OCI-LY1 (cell line): ENCODE data around the gene HNRNPC.
"Not testable (repeated sequence)": the region's sequence is repeated elsewhere in the genome, so short reads cannot be mapped to it uniquely, and the experiment has no call there.

ENCODE experiments used
- H2AFZ ChIP-seq: fragments of 200-600 bp; sonication (generic), shearing (Covaris generic); 2 replicates; pipeline ENCODE4 v1.6.0; 2014; ENCODE audit warnings: antibody characterized with exemption, mild to moderate bottlenecking, low read length
- H3F3A ChIP-seq: fragments of 200-600 bp; sonication (generic), shearing (Covaris generic); 2 replicates; pipeline ENCODE4 v1.6.0; 2014; ENCODE audit warnings: mild to moderate bottlenecking, antibody characterized with exemption, low read length, moderate library complexity; ENCODE audit not compliant: insufficient read depth
- H3K27ac ChIP-seq: fragments of 200-600 bp; sonication (generic); 2 replicates; pipeline ENCODE4 v1.5.1; 2014; ENCODE audit warnings: low read length, mixed run types, mild to moderate bottlenecking, low read depth; ENCODE audit not compliant: poor library complexity, severe bottlenecking
- H3K27me3 ChIP-seq: fragments of 200-600 bp; sonication (generic); 2 replicates; pipeline ENCODE4 v1.6.0; 2014; ENCODE audit warnings: antibody characterized with exemption, mild to moderate bottlenecking, low read length, moderate library complexity; ENCODE audit not compliant: insufficient read depth
- H3K36me3 ChIP-seq: fragments of 200-600 bp; sonication (generic); 2 replicates; pipeline ENCODE4 v1.6.1; 2014; ENCODE audit warnings: mild to moderate bottlenecking, antibody characterized with exemption, low read length, moderate library complexity, mixed read lengths; ENCODE audit not compliant: insufficient read depth
- H3K4me1 ChIP-seq: fragments of 200-600 bp; sonication (generic); 2 replicates; pipeline ENCODE4 v1.5.1; 2014; ENCODE audit warnings: mild to moderate bottlenecking, low read length, moderate library complexity; ENCODE audit not compliant: insufficient read depth, severe bottlenecking
- H3K4me2 ChIP-seq: fragments of 200-600 bp; sonication (generic), shearing (Covaris generic); 2 replicates; pipeline ENCODE4 v1.6.1; 2014; ENCODE audit warnings: low read length
- H3K4me3 ChIP-seq: fragments of 200-600 bp; sonication (generic); 2 replicates; pipeline ENCODE4 v1.5.1; 2014; ENCODE audit warnings: low read length, low read depth, mild to moderate bottlenecking, mixed read lengths; ENCODE audit not compliant: poor library complexity, severe bottlenecking
- H3K79me2 ChIP-seq: fragments of 200-600 bp; shearing (Covaris generic); 2 replicates; pipeline ENCODE4 v1.6.1; 2016; ENCODE audit warnings: mixed run types, low read length, mixed read lengths; ENCODE audit not compliant: insufficient read depth
- H3K9ac ChIP-seq: fragments of 200-600 bp; sonication (generic), shearing (Covaris generic); 2 replicates; pipeline ENCODE4 v1.6.1; 2014; ENCODE audit warnings: mild to moderate bottlenecking, low read length, mixed read lengths
- H3K9me2 ChIP-seq: fragments of 200-600 bp; sonication (generic), shearing (Covaris generic); 2 replicates; pipeline ENCODE4 v1.6.1; 2014; ENCODE audit warnings: low read depth, mild to moderate bottlenecking, low read length, mixed read lengths
- H3K9me3 ChIP-seq: fragments of 200-600 bp; shearing (Covaris generic); 2 replicates; pipeline ENCODE4 v1.6.1; 2014; ENCODE audit warnings: low read length, mixed read lengths
- H4K20me1 ChIP-seq: fragments of 200-600 bp; sonication (generic), shearing (Covaris generic); 2 replicates; pipeline ENCODE4 v1.6.0; 2016; ENCODE audit warnings: mild to moderate bottlenecking, low read length; ENCODE audit not compliant: insufficient read depth
- CTCF ChIP-seq: fragments of 200-600 bp; sonication (generic), shearing (Covaris generic); IDR thresholded peaks from 2 replicates; pipeline ENCODE4 v1.5.1; 2017; ENCODE audit warnings: mild to moderate bottlenecking, antibody characterized with exemption, low read length, moderate library complexity, mixed read lengths
- EZH2 ChIP-seq: fragments of 200-600 bp; sonication (generic), shearing (Covaris generic); IDR thresholded peaks from 2 replicates; pipeline ENCODE4 v1.8.0; 2017; ENCODE audit warnings: borderline replicate concordance, mixed run types, mild to moderate bottlenecking, antibody characterized with exemption, low read length, moderate library complexity, mixed read lengths

Gene HNRNPC

GRCh38 chr14:21227150-21227549 lies 42.1 kb downstream of the HNRNPC start:
- no peak overlapping the region for H3K4me2 ChIP-seq
- H3F3A ChIP-seq = no peaks in the 10 kb centered on the region
- H3K9me3 ChIP-seq = no peaks in the 10 kb centered on the region
- H3K36me3 ChIP-seq = peaks cover 100% of the 10 kb centered on the region
- no peak overlapping the region for H3K9ac ChIP-seq
- H2AFZ ChIP-seq = no peak overlapping the region
- H3K4me3 ChIP-seq = no peak overlapping the region
- H3K4me1 ChIP-seq = no peaks in the 10 kb centered on the region
- H3K79me2 ChIP-seq = peaks cover 76% of the 10 kb centered on the region
- H3K9me2 ChIP-seq = no peaks in the 10 kb centered on the region
- TF ChIP-seq EZH2 (no peak), CTCF (no peak)
- H4K20me1 ChIP-seq = peaks cover 14% of the 10 kb centered on the region
- no peak overlapping the region for H3K27ac ChIP-seq
- H3K27me3 ChIP-seq = no peaks in the 10 kb centered on the region

GRCh38 chr14:21226467-21226866 lies 42.8 kb downstream of the HNRNPC start:
- no peaks in the 10 kb centered on the region for H3K4me1 ChIP-seq
- H3F3A ChIP-seq = no peaks in the 10 kb centered on the region
- no peaks in the 10 kb centered on the region for H3K9me2 ChIP-seq
- TF ChIP-seq EZH2 (no peak), CTCF (no peak)
- H3K27ac ChIP-seq = no peak overlapping the region
- H3K9ac ChIP-seq = no peak overlapping the region
- peaks cover 14% of the 10 kb centered on the region for H4K20me1 ChIP-seq
- H3K36me3 ChIP-seq = peaks cover 100% of the 10 kb centered on the region
- H2AFZ ChIP-seq = no peak overlapping the region
- no peak overlapping the region for H3K4me2 ChIP-seq
- no peaks in the 10 kb centered on the region for H3K9me3 ChIP-seq
- no peaks in the 10 kb centered on the region for H3K27me3 ChIP-seq
- no peak overlapping the region for H3K4me3 ChIP-seq
- H3K79me2 ChIP-seq = peaks cover 72% of the 10 kb centered on the region

GRCh38 chr14:21225164-21225563 lies 44.1 kb downstream of the HNRNPC start:
- not testable (repeated sequence) for H3K4me2 ChIP-seq, H3K9me2 ChIP-seq, H3K27ac ChIP-seq, H3K27me3 ChIP-seq, H3K9me3 ChIP-seq, H3K4me3 ChIP-seq, H3F3A ChIP-seq, H2AFZ ChIP-seq, H3K9ac ChIP-seq, H3K4me1 ChIP-seq, H4K20me1 ChIP-seq
- Histone ChIP-seq H3K36me3 (peaks cover 100% of the 10 kb centered on the region), H3K79me2 (peaks cover 73% of the 10 kb centered on the region)

GRCh38 chr14:21220874-21221477 lies 48.3 kb downstream of the HNRNPC start:
- H3F3A ChIP-seq = no peaks in the 10 kb centered on the region
- no peaks in the 10 kb centered on the region for H3K27me3 ChIP-seq
- H3K4me3 ChIP-seq = no peak overlapping the region
- H2AFZ ChIP-seq = no peak overlapping the region
- H3K9me3 ChIP-seq = no peaks in the 10 kb centered on the region
- peaks cover 74% of the 10 kb centered on the region for H3K79me2 ChIP-seq
- no peak overlapping the region for H3K27ac ChIP-seq
- H3K9ac ChIP-seq = no peak overlapping the region
- no peak overlapping the region for H3K4me2 ChIP-seq
- H3K9me2 ChIP-seq = no peaks in the 10 kb centered on the region
- no peaks in the 10 kb centered on the region for H3K4me1 ChIP-seq
- H4K20me1 ChIP-seq = peaks cover 9% of the 10 kb centered on the region; the same call in 1 of the 2 replicates
- peaks cover 100% of the 10 kb centered on the region for H3K36me3 ChIP-seq
- TF ChIP-seq EZH2 (no peak), CTCF (no peak)
